Uterus (tissue), 4 donors: ENCODE results near the gene ANKRD12. TPM values are rescaled to one million over a fixed set of nuclear protein-coding genes. Genes with fewer than 3 reads are reported as not detected.

ENCODE experiments used
- DNase-seq, 2 donors: peaks; one replicate each; pipeline ENCODE4 v3.0.0-alpha.2; 2019 to 2020
- H3K27ac ChIP-seq, 2 donors: fragments of 200-600 bp; sonication (generic); 1 replicate in 1 of 2; 2 replicates in 1 of 2; pipeline ENCODE4 v1.5.1; 2016 to 2018
- H3K27me3 ChIP-seq, 2 donors: fragments of 200-600 bp; sonication (generic); one replicate each; pipeline ENCODE4 v1.5.1; 2018 to 2019; ENCODE audit warnings: control low read depth in 1 of 2
- H3K36me3 ChIP-seq, 2 donors: fragments of 200-600 bp; sonication (generic); one replicate each; pipeline ENCODE4 v1.5.1; 2019; ENCODE audit warnings: control low read depth in 1 of 2
- H3K4me1 ChIP-seq, 2 donors: fragments of 200-600 bp; sonication (generic); one replicate each; pipeline ENCODE4 v1.5.1; 2018 to 2019; ENCODE audit warnings: control low read depth in 1 of 2
- H3K4me3 ChIP-seq, 2 donors: fragments of 200-600 bp; sonication (generic); 1 replicate in 1 of 2; 2 replicates in 1 of 2; pipeline ENCODE4 v1.5.1; 2018 to 2019; ENCODE audit warnings: mild to moderate bottlenecking in 1 of 2
- H3K9me3 ChIP-seq, 2 donors: fragments of 200-600 bp; sonication (generic); one replicate each; pipeline ENCODE4 v1.5.1; 2019; ENCODE audit warnings: control low read depth in 1 of 2
- POLR2A ChIP-seq, 2 donors: fragments of 450-650 bp; IDR thresholded peaks; one replicate each; pipeline ENCODE4 v1.6.1; 2016; ENCODE audit warnings: antibody characterized with exemption in 2 of 2, mild to moderate bottlenecking in 1 of 2, moderate library complexity in 1 of 2
- intact Hi-C: fragments of 100-400 bp; cut with DNase I; formaldehyde crosslinking; loops from one replicate; pipeline ENCODE4 v1.15.1; 2023; ENCODE audit warnings: low total_unique reads
- total RNA-seq, 4 donors: library from RNA; depleted of rRNA in 3 of 4; stranded (reverse); fragments of >200 nt in 3 of 4; gene quantifications; one replicate each; pipeline versions ENCODE4 v1.1.0 to v1.2.4, GENCODE V29; 2014 to 2023
- TF ChIP-seq, protein P1 (sequence below), 4 experiments: fragments of 200-600 bp in 2 of 4; fragments of 450-650 bp in 2 of 4; sonication (generic) in 2 of 4; IDR thresholded peaks; one replicate each; pipeline ENCODE4 v1.5.1; 2016 to 2019; ENCODE audit warnings: antibody characterized with exemption in 4 of 4, mild to moderate bottlenecking in 2 of 4, moderate library complexity in 1 of 4
- donor health status: DM: yes; HTN: yes; CAD: no.

The ANKRD12 gene
- total RNA-seq, 4 donors from 2014 or later = 29.1 to 122 (median 43.6) TPM

DNA sequence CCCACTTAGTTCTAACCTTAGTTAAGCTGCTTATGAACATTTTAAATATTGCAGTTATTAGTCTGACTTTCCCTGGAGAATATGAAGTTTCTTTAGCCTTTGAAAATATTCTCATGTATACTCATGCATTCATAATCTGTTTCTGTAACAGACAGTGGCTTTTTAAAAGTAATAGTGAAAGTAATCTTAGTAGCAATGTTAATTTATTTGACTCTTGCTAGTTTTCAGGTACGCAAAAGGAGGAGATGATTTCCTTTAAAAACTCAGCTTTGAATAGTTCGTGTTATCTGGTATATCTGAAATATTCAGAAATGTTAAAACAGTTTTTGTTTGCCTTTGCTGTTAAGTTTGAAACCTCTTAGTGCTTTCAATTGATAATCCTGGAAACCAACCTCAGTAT, 3.8 kb downstream of the ANKRD12 start:
- Histone ChIP-seq H3K36me3 (no peaks in the 10 kb centered on the region), H3K27me3 (no peaks in the 10 kb centered on the region), H3K4me3 (peak overlapping the region in 1 of 2 donors; percentile 2), H3K4me1 (peaks cover 16 to 22% of the 10 kb centered on the region in 2 donors), H3K27ac (peak overlapping the region in 1 of 2 donors; percentile 100), H3K9me3 (no peaks in the 10 kb centered on the region)
- DNase-seq = no peak
- TF ChIP-seq POLR2A (IDR thresholded peaks at IDR 0.05) = no peak
- TF ChIP-seq, protein P1, sequence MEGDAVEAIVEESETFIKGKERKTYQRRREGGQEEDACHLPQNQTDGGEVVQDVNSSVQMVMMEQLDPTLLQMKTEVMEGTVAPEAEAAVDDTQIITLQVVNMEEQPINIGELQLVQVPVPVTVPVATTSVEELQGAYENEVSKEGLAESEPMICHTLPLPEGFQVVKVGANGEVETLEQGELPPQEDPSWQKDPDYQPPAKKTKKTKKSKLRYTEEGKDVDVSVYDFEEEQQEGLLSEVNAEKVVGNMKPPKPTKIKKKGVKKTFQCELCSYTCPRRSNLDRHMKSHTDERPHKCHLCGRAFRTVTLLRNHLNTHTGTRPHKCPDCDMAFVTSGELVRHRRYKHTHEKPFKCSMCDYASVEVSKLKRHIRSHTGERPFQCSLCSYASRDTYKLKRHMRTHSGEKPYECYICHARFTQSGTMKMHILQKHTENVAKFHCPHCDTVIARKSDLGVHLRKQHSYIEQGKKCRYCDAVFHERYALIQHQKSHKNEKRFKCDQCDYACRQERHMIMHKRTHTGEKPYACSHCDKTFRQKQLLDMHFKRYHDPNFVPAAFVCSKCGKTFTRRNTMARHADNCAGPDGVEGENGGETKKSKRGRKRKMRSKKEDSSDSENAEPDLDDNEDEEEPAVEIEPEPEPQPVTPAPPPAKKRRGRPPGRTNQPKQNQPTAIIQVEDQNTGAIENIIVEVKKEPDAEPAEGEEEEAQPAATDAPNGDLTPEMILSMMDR (IDR thresholded peaks at IDR 0.05) = no peak
- intact Hi-C loops = no loop called here

DNA sequence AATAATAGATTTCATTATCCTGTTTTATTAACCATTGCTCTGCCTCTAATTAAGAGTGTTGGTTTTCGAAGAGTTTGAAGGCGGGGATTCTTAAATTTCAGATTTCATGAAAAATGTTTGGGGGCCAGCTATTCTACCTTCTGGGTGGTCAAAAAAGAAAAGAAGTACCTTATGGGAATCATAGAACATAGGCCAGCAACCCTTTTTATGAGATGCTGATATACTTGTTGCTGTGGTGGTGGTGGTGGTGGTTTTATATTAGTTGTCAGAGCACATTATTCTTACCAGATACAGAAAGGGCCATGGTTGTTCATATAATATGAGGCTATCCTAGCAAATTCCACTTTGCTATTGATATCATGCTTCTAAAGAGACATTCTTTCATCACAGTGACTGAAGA, 4.4 kb downstream of the ANKRD12 start:
- DNase-seq = no peak
- Histone ChIP-seq H3K9me3 (no peaks in the 10 kb centered on the region), H3K27ac (peak overlapping the region in 1 of 2 donors; percentile 100), H3K4me1 (peaks cover 16 to 22% of the 10 kb centered on the region in 2 donors), H3K4me3 (no peak overlapping the region), H3K36me3 (no peaks in the 10 kb centered on the region), H3K27me3 (no peaks in the 10 kb centered on the region)
- intact Hi-C loops = no loop called here
- TF ChIP-seq, protein P1 (IDR thresholded peaks at IDR 0.05) = no peak
- no peak for TF ChIP-seq POLR2A (IDR thresholded peaks at IDR 0.05)

DNA sequence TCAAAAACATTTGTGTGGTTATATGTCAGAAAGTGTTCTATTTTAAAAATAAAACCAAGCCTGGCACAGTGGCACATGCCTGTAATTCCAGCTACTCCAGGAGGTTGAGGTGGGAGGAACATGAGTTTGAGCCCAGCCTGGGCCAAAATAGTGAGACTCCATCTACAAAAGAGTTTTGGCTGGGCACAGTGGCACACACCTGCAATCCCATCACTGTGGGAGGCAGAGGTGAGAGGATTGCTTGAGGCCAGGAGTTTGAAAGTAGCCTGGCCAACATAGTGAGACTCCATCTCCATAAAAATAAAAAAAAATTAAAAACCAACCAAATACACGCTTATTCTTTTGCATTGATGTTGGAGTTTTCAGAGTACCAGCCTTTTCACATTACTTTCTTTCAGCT, 9.6 kb downstream of the ANKRD12 start:
- TF ChIP-seq POLR2A (IDR thresholded peaks at IDR 0.05) = no peak
- TF ChIP-seq, protein P1 (IDR thresholded peaks at IDR 0.05) = no peak

DNA sequence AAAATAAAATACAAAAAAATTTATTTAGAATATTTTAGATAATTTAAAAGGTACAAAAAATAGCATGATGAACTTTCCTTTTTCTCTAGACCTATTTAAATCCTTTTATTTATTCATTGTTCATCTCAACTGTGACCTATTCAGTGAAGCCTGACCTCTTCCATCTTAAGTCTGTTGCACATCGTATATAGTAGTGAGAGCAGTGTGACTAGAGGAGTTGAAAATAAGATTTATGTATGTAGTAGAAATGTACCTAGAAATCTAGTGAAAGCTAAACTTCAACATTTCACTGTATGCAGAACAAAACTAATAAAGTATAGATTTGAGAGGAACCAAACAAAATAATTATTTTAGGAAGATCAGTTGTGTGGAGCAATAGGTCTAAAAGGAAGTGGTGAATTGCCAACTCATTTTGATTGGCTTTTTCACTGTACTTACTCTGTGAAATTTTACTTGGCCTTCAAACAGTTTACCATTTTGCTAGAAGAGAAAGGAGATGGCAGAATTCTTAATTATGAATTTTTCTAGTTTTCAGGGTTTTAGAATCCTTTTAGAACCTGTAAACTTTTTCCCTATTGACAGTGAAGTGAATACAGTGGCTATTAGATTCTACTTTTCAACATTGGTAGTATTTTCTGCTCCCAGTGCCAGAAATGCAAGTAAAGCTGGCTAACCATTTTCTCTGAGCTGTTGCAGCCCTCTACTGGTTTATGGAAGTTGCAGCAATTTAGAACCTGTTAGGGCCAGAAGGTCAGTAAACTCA, 11.0 kb downstream of the ANKRD12 start:
- intact Hi-C loops = no loop called here
- H3K4me1 ChIP-seq = peaks cover 5 to 16% of the 10 kb centered on the region in 2 donors
- TF ChIP-seq, protein P1 (IDR thresholded peaks at IDR 0.05) = peak; percentile 72 to 84 (median 76)
- no peak for TF ChIP-seq POLR2A (IDR thresholded peaks at IDR 0.05)
- H3K27ac ChIP-seq = peak overlapping the region; percentile 4 to 39
- no peaks in the 10 kb centered on the region for H3K27me3 ChIP-seq
- H3K9me3 ChIP-seq = no peaks in the 10 kb centered on the region
- no peaks in the 10 kb centered on the region for H3K36me3 ChIP-seq
- peak in 1 of 2 donors; percentile 50 for DNase-seq
- H3K4me3 ChIP-seq = no peak overlapping the region

More for the DNA sequence above, 9.6 kb downstream of the ANKRD12 start:
- peak overlapping the region in 1 of 2 donors; percentile 38 for H3K27ac ChIP-seq
- no peaks in the 10 kb centered on the region for H3K27me3 ChIP-seq
- no peak overlapping the region for H3K4me3 ChIP-seq
- intact Hi-C loops = no loop called here
- no peak for DNase-seq
- peaks cover 9 to 10% of the 10 kb centered on the region in 2 donors for H3K4me1 ChIP-seq
- H3K36me3 ChIP-seq = no peaks in the 10 kb centered on the region
- no peaks in the 10 kb centered on the region for H3K9me3 ChIP-seq

DNA sequence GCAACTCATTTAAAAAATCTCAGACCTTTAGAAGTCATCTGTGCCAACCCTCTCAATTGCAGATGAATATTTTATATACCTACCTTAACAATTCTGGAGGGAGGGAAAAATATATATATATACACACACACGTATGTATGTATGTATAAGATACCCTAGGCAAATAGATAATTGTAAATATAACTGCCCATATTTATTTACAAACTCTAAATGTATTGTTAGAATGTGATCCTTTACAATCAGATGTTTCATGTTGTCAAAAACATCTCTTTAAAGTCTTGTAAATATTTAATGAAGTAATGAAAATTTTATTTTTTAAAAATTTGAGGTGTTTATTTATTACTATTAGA, 11.6 kb downstream of the ANKRD12 start:
- no peak overlapping the region for H3K4me3 ChIP-seq
- no peaks in the 10 kb centered on the region for H3K27me3 ChIP-seq
- intact Hi-C loops = no loop called here
- peak overlapping the region in 1 of 2 donors; percentile 3 for H3K27ac ChIP-seq
- peaks cover 5 to 16% of the 10 kb centered on the region in 2 donors for H3K4me1 ChIP-seq
- DNase-seq = no peak
- H3K36me3 ChIP-seq = no peaks in the 10 kb centered on the region
- TF ChIP-seq POLR2A (IDR thresholded peaks at IDR 0.05) = no peak
- TF ChIP-seq, protein P1 (IDR thresholded peaks at IDR 0.05) = peak in 1 of 4 experiments; percentile 6
- H3K9me3 ChIP-seq = no peaks in the 10 kb centered on the region
